GM12878 (cell line): Measurements from ENCODE around the gene IRF2. TPM values are rescaled to one million over a fixed set of nuclear protein-coding genes. Genes with fewer than 3 reads are reported as not detected.

ENCODE experiments used
- ATAC-seq: fragments of 200-7000 bp; cut with Tn5 transposase; 3 replicates; pipeline ENCODE4 v1.9.1; 2020; ENCODE audit warnings: mild to moderate bottlenecking, moderate library complexity
- BruUV-seq: library from RNA; stranded (reverse); fragments of 400-500 nt; replicated peaks from 2 replicates; lab custom pipeline; 2021; lab: Mats Ljungman, UMichigan
- CTCF ChIA-PET: fragments of 300-600 bp; sonication (Branson Sonifier 250); formaldehyde crosslinking; extraction: SDS; loops from one replicate; lab custom pipeline; 2021; ENCODE audit warnings: inconsistent platforms; lab: Yijun Ruan, JAX
- POLR2A ChIA-PET: fragments of 350-600 bp; formaldehyde crosslinking; extraction: SDS; loops from one replicate; lab custom pipeline; 2021; ENCODE audit warnings: inconsistent platforms; lab: Charles Lee
- RAD21 ChIA-PET: fragments of 300-600 bp; sonication (Branson Sonifier 250); formaldehyde crosslinking; loops from one replicate; lab custom pipeline; 2023; ENCODE audit warnings: antibody characterized with exemption; ENCODE audit not compliant: unreplicated experiment; lab: Charles Lee
- SMC1A ChIA-PET: fragments of 300-600 bp; sonication (Branson Sonifier 250); formaldehyde crosslinking; loops from one replicate; lab custom pipeline; 2023; ENCODE audit not compliant: unreplicated experiment, uncharacterized antibody; lab: Charles Lee
- DNase-seq: peaks from one replicate; pipeline ENCODE4 v3.0.0-alpha.2; 2011; ENCODE audit warnings: low read depth, low spot score
- FAIRE-seq: peaks from 3 replicates; lab custom pipeline; 2011; peaks lifted over from hg19 to GRCh38; lab: Jason Lieb, UNC
- H2AFZ ChIP-seq: 2 replicates; pipeline ENCODE4 v1.6.0; 2011; ENCODE audit warnings: low read depth, low read length, control low read depth; ENCODE audit not compliant: control insufficient read depth
- H3K27ac ChIP-seq: 2 replicates; pipeline ENCODE4 v1.5.1; 2011; ENCODE audit warnings: control low read depth; ENCODE audit not compliant: control insufficient read depth, insufficient read depth
- H3K27me3 ChIP-seq, 2 experiments: replicated peaks in 1 of 2; 2 replicates each; pipeline versions ENCODE4 v1.6.0 to v1.6.1; 2011; ENCODE audit warnings: low read length in 1 of 2; ENCODE audit not compliant: control insufficient read depth in 2 of 2, insufficient read depth in 2 of 2
- H3K36me3 ChIP-seq, 2 experiments: 2 replicates each; pipeline ENCODE4 v1.5.1; 2011; ENCODE audit warnings: low read length in 1 of 2; ENCODE audit not compliant: control insufficient read depth in 2 of 2, insufficient read depth in 2 of 2
- H3K4me1 ChIP-seq: 2 replicates; pipeline ENCODE4 v1.6.1; 2011; ENCODE audit warnings: mild to moderate bottlenecking, low read length, moderate library complexity, mixed read lengths; ENCODE audit not compliant: control insufficient read depth, insufficient read depth
- H3K4me2 ChIP-seq: 2 replicates; pipeline ENCODE4 v1.6.0; 2011; ENCODE audit warnings: control low read depth; ENCODE audit not compliant: control insufficient read depth, insufficient read depth
- H3K4me3 ChIP-seq: fragments of 200-600 bp; sonication (generic); 2 replicates; pipeline ENCODE4 v1.5.1; 2016
- H3K79me2 ChIP-seq: 2 replicates; pipeline ENCODE4 v1.6.0; 2011; ENCODE audit warnings: low read length; ENCODE audit not compliant: control insufficient read depth, insufficient read depth
- H3K9ac ChIP-seq: 2 replicates; pipeline ENCODE4 v1.8.0; 2011; ENCODE audit warnings: low read length, control low read depth, mixed read lengths; ENCODE audit not compliant: control insufficient read depth, insufficient read depth
- H3K9me3 ChIP-seq: replicated peaks from 3 replicates; pipeline ENCODE4 v1.5.1; 2011; ENCODE audit warnings: mild to moderate bottlenecking, low read length; ENCODE audit not compliant: control insufficient read depth, insufficient read depth
- H4K20me1 ChIP-seq: 2 replicates; pipeline ENCODE4 v1.6.0; 2011; ENCODE audit not compliant: control insufficient read depth, insufficient read depth
- BRCA1 ChIP-seq: IDR thresholded peaks from 2 replicates; pipeline ENCODE4 v1.6.1; 2011; ENCODE audit warnings: low read depth, low read length, improper control_type of control experiment
- CBX3 ChIP-seq: fragments of 200-600 bp; sonication (generic); IDR thresholded peaks from 2 replicates; pipeline ENCODE4 v1.6.1; 2016; ENCODE audit warnings: low read depth, borderline replicate concordance
- EZH2 ChIP-seq: IDR thresholded peaks from 2 replicates; pipeline ENCODE4 v1.6.1; 2012; ENCODE audit warnings: low read depth, mild to moderate bottlenecking, control low read depth, inconsistent platforms, low read length, borderline replicate concordance; ENCODE audit not compliant: control insufficient read depth
- FOXM1 ChIP-seq: IDR thresholded peaks from 2 replicates; pipeline ENCODE4 v1.6.1; 2012; ENCODE audit warnings: low read depth, mild to moderate bottlenecking, inconsistent platforms, low read length, moderate library complexity
- GATAD2B ChIP-seq: fragments of 450-650 bp; conservative IDR thresholded peaks from 2 replicates; pipeline ENCODE4 v1.6.1; 2017; ENCODE audit warnings: low read depth, mild to moderate bottlenecking, moderate library complexity
- KDM1A ChIP-seq: fragments of 200-600 bp; sonication (generic); IDR thresholded peaks from 2 replicates; pipeline ENCODE4 v1.6.1; 2016; ENCODE audit warnings: borderline replicate concordance
- MYB ChIP-seq: fragments of 150-350 bp; IDR thresholded peaks from 2 replicates; pipeline ENCODE4 v1.6.1; 2014; ENCODE audit warnings: mild to moderate bottlenecking, low read depth, low read length, borderline replicate concordance
- MYC ChIP-seq: IDR thresholded peaks from 2 replicates; pipeline ENCODE4 v1.6.1; 2011; ENCODE audit warnings: mild to moderate bottlenecking, low read length, moderate library complexity, inconsistent platforms; ENCODE audit not compliant: insufficient read depth, insufficient replicate concordance, insufficient read length, severe bottlenecking
- NFYB ChIP-seq: IDR thresholded peaks from 2 replicates; pipeline ENCODE4 v1.6.1; 2011; ENCODE audit warnings: low read depth, mild to moderate bottlenecking, low read length, improper control_type of control experiment, moderate library complexity; ENCODE audit not compliant: insufficient read depth
- NR2C2 ChIP-seq: IDR thresholded peaks from 2 replicates; pipeline ENCODE4 v1.6.1; 2011; ENCODE audit warnings: borderline replicate concordance, low read depth; ENCODE audit not compliant: control insufficient read depth, insufficient read length
- NR2F1 ChIP-seq: fragments of 450-650 bp; conservative IDR thresholded peaks from 2 replicates; pipeline ENCODE4 v1.6.1; 2017; ENCODE audit warnings: mild to moderate bottlenecking
- POU2F2 ChIP-seq: IDR thresholded peaks from 3 replicates; pipeline ENCODE4 v1.6.1; 2011; ENCODE audit warnings: low read depth, mild to moderate bottlenecking, low read length, borderline replicate concordance
- RB1 ChIP-seq: fragments of 450-650 bp; formaldehyde crosslinking; IDR thresholded peaks from 2 replicates; pipeline ENCODE4 v1.6.1; 2017; ENCODE audit warnings: mild to moderate bottlenecking, borderline replicate concordance
- SMAD1 ChIP-seq: fragments of 450-650 bp; IDR thresholded peaks from 2 replicates; pipeline ENCODE4 v1.6.1; 2018; ENCODE audit warnings: mild to moderate bottlenecking, low read depth; ENCODE audit not compliant: partially characterized antibody
- STAT3 ChIP-seq: IDR thresholded peaks from 2 replicates; pipeline ENCODE4 v1.6.1; 2011; ENCODE audit warnings: low read depth, low read length, improper control_type of control experiment
- YY1 ChIP-seq: IDR thresholded peaks from 2 replicates; pipeline ENCODE4 v1.6.1; 2011; ENCODE audit warnings: low read depth, mild to moderate bottlenecking, low read length
- ZNF24 ChIP-seq: fragments of 450-650 bp; IDR thresholded peaks from 2 replicates; pipeline ENCODE4 v1.6.1; 2017; ENCODE audit warnings: antibody characterized with exemption, mild to moderate bottlenecking
- ZNF384 ChIP-seq: IDR thresholded peaks from 2 replicates; pipeline ENCODE4 v1.6.1; 2012; ENCODE audit warnings: low read depth, mild to moderate bottlenecking, low read length, improper control_type of control experiment, borderline replicate concordance
- WGBS: methylation state at CpG from one replicate; pipeline ENCODE4 v1.1.6; 2016; ENCODE audit warnings: low lambda C conversion rate; ENCODE audit not compliant: insufficient replicate concordance, insufficient coverage; ENCODE audit errors: missing lambda C conversion rate; 5-methylcytosine and 5-hydroxymethylcytosine counted together
- in situ Hi-C: fragments of 300-500 bp; cut with MboI; formaldehyde crosslinking; loops from 9 replicates; pipeline ENCODE4 v1.14.3; 2018; ENCODE audit warnings: mixed read lengths
- intact Hi-C: fragments of 100-400 bp; cut with micrococcal nuclease; formaldehyde crosslinking; loops from one replicate; pipeline ENCODE4 v1.14.2; 2022; ENCODE audit not compliant: unreplicated experiment
- polyA plus RNA-seq, 11 experiments: library from polyadenylated mRNA; depleted of rRNA in 4 of 11; unstranded in 6 of 11; stranded (reverse) in 5 of 11; fragments of >200 nt; fragmentation: Nextera tagmentation in 4 of 11; fragmentation: Illumina TruSeq in 1 of 11; extraction: Ambion mirVana in 4 of 11; extraction: Trizol in 1 of 11; gene quantifications; 1 replicate in 1 of 11; 2 replicates in 10 of 11; pipeline versions ENCODE4 v1.2.1 to v1.2.3, GENCODE V29; 2011 to 2016; ENCODE audit warnings: inconsistent platforms in 2 of 11, missing spikeins in 2 of 11, low read depth in 1 of 11
- total RNA-seq, 4 experiments: library from RNA; depleted of rRNA in 3 of 4; stranded (reverse); fragments of >200 nt in 3 of 4; fragmentation: Illumina TruSeq in 1 of 4; extraction: Trizol in 1 of 4; gene quantifications; 2 replicates each; pipeline versions ENCODE4 v1.2.1 to v1.2.3, GENCODE V29; 2013 to 2021
- TF ChIP-seq, protein P1 (sequence below): IDR thresholded peaks from 2 replicates; pipeline ENCODE4 v1.6.1; 2011; ENCODE audit warnings: low read depth, low read length, improper control_type of control experiment, borderline replicate concordance
- TF ChIP-seq, protein P2 (sequence below): IDR thresholded peaks from 2 replicates; pipeline ENCODE4 v1.6.1; 2011; ENCODE audit warnings: borderline replicate concordance, low read depth, mild to moderate bottlenecking, moderate library complexity, mixed read lengths, low read length; ENCODE audit not compliant: insufficient read depth; ENCODE audit errors: extremely low read length
- TF ChIP-seq, protein P3 (sequence below): IDR thresholded peaks from 2 replicates; pipeline ENCODE4 v1.6.1; 2011; ENCODE audit warnings: low read depth, mild to moderate bottlenecking, low read length, moderate library complexity, borderline replicate concordance; ENCODE audit errors: extremely low read depth

Gene IRF2
- total and polyA plus RNA-seq, 10 of the 15 experiments (the other 5 are each of a cell fraction or from before 2014, with no cell fraction given), result 45.1 to 99.3 (median 58.9) TPM

DNA sequence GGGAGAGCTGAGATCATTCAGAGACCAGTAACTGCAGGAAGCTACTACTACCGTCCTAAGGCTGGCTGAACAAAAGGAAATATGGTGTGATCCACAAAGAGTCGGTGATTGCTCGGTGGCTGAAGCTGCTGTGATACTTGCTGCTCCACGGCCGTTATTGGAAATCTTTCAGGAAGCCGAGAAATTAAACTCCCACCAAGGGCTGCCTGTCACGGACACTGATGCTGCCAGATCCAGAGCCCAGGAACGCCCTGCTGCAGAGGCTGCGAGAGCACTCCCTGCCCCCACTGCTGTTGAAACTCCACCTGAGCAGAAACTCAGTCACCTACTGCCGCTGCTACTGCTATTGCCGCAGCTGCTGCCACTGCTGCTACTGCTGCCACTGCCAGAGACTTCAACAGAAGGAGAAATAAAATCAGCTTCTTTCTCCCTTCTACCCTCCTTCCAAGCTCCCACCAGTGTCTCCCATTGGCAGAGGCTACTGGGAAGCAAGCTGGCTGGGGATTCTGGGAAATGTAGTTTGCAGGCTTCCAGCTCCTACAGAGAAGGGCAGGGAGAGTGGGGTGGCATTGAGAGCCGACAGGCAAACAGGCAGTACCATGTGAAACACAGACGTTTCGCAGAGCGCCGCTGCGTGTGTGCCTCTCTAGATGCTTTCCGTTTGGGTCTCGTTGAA is 130.7 kb downstream of the IRF2 start:
- 18% methylated on average over 19 of the region's 19 CpGs for WGBS
- H3K9ac ChIP-seq, result peak overlapping the region; percentile 80
- no peak for TF ChIP-seq STAT3
- peak; percentile 75 for TF ChIP-seq NFYB
- TF ChIP-seq NR2F1, result no peak
- TF ChIP-seq GATAD2B, result peak; percentile 58; the same call in 1 of the 2 replicates
- no peak for TF ChIP-seq EZH2
- TF ChIP-seq, protein P1, sequence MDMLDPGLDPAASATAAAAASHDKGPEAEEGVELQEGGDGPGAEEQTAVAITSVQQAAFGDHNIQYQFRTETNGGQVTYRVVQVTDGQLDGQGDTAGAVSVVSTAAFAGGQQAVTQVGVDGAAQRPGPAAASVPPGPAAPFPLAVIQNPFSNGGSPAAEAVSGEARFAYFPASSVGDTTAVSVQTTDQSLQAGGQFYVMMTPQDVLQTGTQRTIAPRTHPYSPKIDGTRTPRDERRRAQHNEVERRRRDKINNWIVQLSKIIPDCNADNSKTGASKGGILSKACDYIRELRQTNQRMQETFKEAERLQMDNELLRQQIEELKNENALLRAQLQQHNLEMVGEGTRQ, result no peak
- no peak; the same call in 1 of the 2 replicates for TF ChIP-seq ZNF384
- TF ChIP-seq, protein P2, sequence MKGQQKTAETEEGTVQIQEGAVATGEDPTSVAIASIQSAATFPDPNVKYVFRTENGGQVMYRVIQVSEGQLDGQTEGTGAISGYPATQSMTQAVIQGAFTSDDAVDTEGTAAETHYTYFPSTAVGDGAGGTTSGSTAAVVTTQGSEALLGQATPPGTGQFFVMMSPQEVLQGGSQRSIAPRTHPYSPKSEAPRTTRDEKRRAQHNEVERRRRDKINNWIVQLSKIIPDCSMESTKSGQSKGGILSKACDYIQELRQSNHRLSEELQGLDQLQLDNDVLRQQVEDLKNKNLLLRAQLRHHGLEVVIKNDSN, result no peak
- TF ChIP-seq KDM1A, result no peak
- peak; percentile 56; the same call in 1 of the 2 replicates for TF ChIP-seq YY1
- no peak for TF ChIP-seq NR2C2
- TF ChIP-seq MYB, result no peak
- TF ChIP-seq SMAD1, result no peak
- peak; percentile 49; the same call in 1 of the 3 replicates for TF ChIP-seq POU2F2
- TF ChIP-seq CBX3, result no peak
- peak; percentile 45 for TF ChIP-seq MYC
- no peak for TF ChIP-seq ZNF24
- TF ChIP-seq, protein P3, sequence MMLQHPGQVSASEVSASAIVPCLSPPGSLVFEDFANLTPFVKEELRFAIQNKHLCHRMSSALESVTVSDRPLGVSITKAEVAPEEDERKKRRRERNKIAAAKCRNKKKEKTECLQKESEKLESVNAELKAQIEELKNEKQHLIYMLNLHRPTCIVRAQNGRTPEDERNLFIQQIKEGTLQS, result no peak
- TF ChIP-seq RB1, result no peak
- TF ChIP-seq BRCA1, result no peak
- TF ChIP-seq FOXM1, result no peak

More for the DNA sequence above, 130.7 kb downstream of the IRF2 start:
- DNase-seq, result peak; percentile 69
- in situ Hi-C loops (no loop called here), intact Hi-C loops (loop anchor here (1.0 kb wide), 1 partner anchor 13 kb away; no protein-coding TSS in a partner anchor)
- Histone ChIP-seq H3K27ac (peak overlapping the region; percentile 86), H3K36me3 (peaks cover 0 to 11% of the 10 kb centered on the region in 2 experiments; a peak in 3 of 4 replicates), H3K4me1 (peaks cover 52% of the 10 kb centered on the region), H3K79me2 (peaks cover 54% of the 10 kb centered on the region), H2AFZ (peak overlapping the region; percentile 77), H4K20me1 (no peaks in the 10 kb centered on the region), H3K27me3 (no peaks in the 10 kb centered on the region), H3K4me3 (peak overlapping the region; percentile 55), H3K4me2 (peak overlapping the region; percentile 87), H3K9me3 (no peaks in the 10 kb centered on the region)
- peak; percentile 51 for ATAC-seq
- ChIA-PET RAD21 (interaction anchor here (0.8 to 14.9 kb wide), 13 partner anchors 10 to 306 kb away, joined by 3 to 419 read pairs (median 8); partner anchors contain the start of genes CASP3, IRF2 and PRIMPOL), CTCF (interaction anchor here (1.0 to 13.5 kb wide), 9 partner anchors 8 to 188 kb away, joined by 3 to 166 read pairs (median 9); no protein-coding TSS in a partner anchor), SMC1A (interaction anchor here (0.6 to 17.5 kb wide), 14 partner anchors 8 to 509 kb away, joined by 3 to 411 read pairs (median 12); no protein-coding TSS in a partner anchor), POLR2A (interaction anchor here (0.6 to 16.9 kb wide), 11 partner anchors 8 to 131 kb away, joined by 3 to 445 read pairs (median 4); partner anchors contain the start of gene IRF2)
- BruUV-seq, result no TSS peak
- FAIRE-seq, result no peak
